ENCODE data around the gene APOM. TPM values are rescaled to one million over a fixed set of nuclear protein-coding genes. Genes with fewer than 3 reads are reported as not detected.

Gene APOM
- total and polyA plus RNA-seq, 3 experiments from 2014 or later, result 2.4 to 4.3 (median 3.3) TPM

DNA sequence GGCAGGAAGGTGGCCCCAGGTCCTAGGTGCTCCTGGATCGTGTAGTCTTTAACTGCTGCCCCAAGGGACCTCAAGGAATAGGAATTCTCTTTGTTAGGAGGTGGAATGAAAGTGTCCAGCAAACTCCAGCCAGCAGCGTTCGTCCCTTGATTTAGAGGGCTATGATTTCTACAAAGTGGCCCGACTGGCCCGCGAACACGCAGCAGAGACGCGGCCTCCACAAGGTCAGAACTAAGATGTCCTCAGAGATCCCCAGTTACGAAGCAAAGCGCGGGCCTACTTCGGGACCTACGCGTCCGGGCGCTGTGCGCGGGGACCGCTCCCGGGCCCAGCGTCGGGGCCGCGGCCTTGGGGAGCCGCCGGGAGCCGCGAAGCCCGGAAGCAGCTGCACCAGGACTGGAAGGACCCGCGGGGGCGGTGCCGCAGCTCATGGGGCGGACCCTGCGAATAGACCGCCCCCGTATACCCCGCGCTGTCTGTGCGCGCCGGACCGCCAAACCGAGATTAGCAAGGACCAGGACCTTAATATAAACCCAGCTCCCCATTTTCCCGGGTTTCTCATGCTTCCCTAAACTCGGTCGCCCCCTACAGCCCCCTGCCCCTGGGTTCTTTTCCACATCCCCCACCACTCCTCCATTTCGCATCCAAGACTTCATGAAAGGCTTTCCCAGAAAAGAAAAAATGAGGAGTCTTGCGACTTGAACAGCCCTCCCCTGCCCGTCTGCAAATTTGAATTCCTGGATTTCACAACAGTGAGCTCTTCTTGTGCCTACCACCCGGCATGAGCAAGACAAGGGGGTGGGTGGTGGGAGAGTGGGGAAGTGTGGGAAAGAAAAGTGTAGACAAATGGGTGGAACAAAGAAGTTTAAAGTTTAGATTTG, 4.9 kb downstream of the APOM start, which contains the start of gene C6orf47:
Gene C6orf47 (minus strand): TSS at position 398 of the 881 bp plus-strand sequence. CDS start 831 bp downstream, outside the sequence.
- Histone ChIP-seq H3K4me1 (ENCODE audit: insufficient read depth, low read length) (peaks cover 56% of the 10 kb centered on the region), H3K27me3 (ENCODE audit: insufficient read depth, low read length, poor library complexity, severe bottlenecking) (no peaks in the 10 kb centered on the region), H3K4me3 (ENCODE audit: low read length) (peak within 1 kb of the TSS; percentile 98), H3K9me3 (ENCODE audit: low read length) (no peaks in the 10 kb centered on the region), H3K27ac (ENCODE audit: low read depth, low read length) (peak within 1 kb of the TSS; percentile 92), H3K36me3 (ENCODE audit: insufficient read depth, low read length) (peaks cover 12% of the 10 kb centered on the region)
- ChIA-PET CTCF (interaction anchor here (0.9 to 4.5 kb wide), 6 partner anchors 8 to 202 kb away, joined by 3 to 39 read pairs (median 4); partner anchors contain the start of genes BAG6 and NEU1), POLR2A (interaction anchor here (0.5 to 6.0 kb wide), 10 partner anchors 7 to 311 kb away, joined by 3 to 112 read pairs (median 3); partner anchors contain the start of genes APOM, BAG6, DDX39B and DXO)
- peaks cover 0 to 78% (median 4%) of the 10 kb centered on the region in 3 donors for H3K36me3 Mint-ChIP-seq
- H3K4me3 Mint-ChIP-seq, result peak within 1 kb of the TSS; percentile 91 to 97 (median 92)
- H3K9me3 Mint-ChIP-seq, result no peaks in the 10 kb centered on the region
- peak; percentile 68 to 82 (median 74) for DNase-seq
- peak within 1 kb of the TSS; percentile 86 to 98 (median 90) for H3K27ac Mint-ChIP-seq
- peaks cover 76 to 88% (median 78%) of the 10 kb centered on the region in 3 donors for H3K4me1 Mint-ChIP-seq
- H3K27me3 Mint-ChIP-seq, result no peaks in the 10 kb centered on the region

DNA sequence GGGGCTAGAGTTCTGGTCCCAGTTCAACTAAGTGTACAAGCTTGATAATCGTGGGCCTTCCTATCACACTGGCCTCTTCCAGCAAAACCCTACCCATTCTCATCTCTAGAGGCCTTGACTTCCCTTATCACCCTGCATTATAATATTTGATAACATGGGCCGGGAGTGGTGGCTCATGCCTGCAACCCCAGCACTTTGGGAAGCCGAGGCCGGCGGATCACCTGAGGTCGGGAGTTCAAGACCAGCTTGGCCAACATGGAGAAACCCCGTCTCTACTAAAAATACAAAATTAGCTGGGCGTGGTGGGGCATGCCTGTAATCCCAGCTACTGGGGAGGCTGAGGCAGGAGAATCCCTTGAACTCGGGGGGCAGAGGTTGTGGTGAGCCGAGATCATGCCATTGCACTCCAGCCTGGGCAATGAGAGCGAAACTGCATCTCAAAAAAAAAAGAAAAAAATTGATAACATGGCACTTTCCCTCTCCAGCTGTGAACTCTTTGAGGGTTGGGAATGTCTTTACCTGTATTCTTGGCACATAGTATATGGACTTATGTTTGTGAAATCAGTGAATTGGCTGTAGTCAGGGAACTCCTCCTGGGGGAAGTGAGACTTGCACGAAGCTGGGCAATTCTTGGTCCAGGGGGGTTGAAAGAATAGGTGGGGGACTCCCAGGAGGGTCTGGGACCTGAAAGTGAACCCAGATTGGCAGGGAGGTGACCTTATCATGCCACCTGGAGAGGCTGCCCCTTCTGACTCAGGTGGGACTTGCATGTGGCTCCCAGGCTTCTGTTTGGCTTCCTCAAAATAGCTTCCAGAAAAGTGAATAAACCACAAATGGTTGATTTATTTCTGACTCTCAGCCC, 5.8 kb downstream of the APOM start:
- Histone ChIP-seq H3K9me3 (ENCODE audit: low read length) (no peaks in the 10 kb centered on the region), H3K36me3 (ENCODE audit: insufficient read depth, low read length) (peaks cover 12% of the 10 kb centered on the region), H3K4me1 (ENCODE audit: insufficient read depth, low read length) (peaks cover 60% of the 10 kb centered on the region), H3K27me3 (ENCODE audit: insufficient read depth, low read length, poor library complexity, severe bottlenecking) (no peaks in the 10 kb centered on the region), H3K4me3 (ENCODE audit: low read length) (no peak overlapping the region), H3K27ac (ENCODE audit: low read depth, low read length) (peak overlapping the region; percentile 92)
- Mint-ChIP-seq H3K36me3 (peaks cover 0 to 78% (median 5%) of the 10 kb centered on the region in 3 donors), H3K9me3 (no peaks in the 10 kb centered on the region), H3K4me3 (peak overlapping the region; percentile 91 to 97 (median 92)), H3K27me3 (no peaks in the 10 kb centered on the region), H3K4me1 (peaks cover 77 to 88% (median 77%) of the 10 kb centered on the region in 3 donors), H3K27ac (peak overlapping the region; percentile 86 to 95 (median 90))
- POLR2A ChIA-PET, result interaction anchor here (0.6 to 6.0 kb wide), 7 partner anchors 8 to 311 kb away, joined by 3 to 112 read pairs (median 4); partner anchors contain the start of genes APOM, BAG6, DDX39B and DXO
- no peak for DNase-seq
- CTCF ChIA-PET, result interaction anchor here (0.9 to 4.5 kb wide), 7 partner anchors 9 to 202 kb away, joined by 3 to 39 read pairs (median 4); partner anchors contain the start of genes BAG6 and NEU1

DNA sequence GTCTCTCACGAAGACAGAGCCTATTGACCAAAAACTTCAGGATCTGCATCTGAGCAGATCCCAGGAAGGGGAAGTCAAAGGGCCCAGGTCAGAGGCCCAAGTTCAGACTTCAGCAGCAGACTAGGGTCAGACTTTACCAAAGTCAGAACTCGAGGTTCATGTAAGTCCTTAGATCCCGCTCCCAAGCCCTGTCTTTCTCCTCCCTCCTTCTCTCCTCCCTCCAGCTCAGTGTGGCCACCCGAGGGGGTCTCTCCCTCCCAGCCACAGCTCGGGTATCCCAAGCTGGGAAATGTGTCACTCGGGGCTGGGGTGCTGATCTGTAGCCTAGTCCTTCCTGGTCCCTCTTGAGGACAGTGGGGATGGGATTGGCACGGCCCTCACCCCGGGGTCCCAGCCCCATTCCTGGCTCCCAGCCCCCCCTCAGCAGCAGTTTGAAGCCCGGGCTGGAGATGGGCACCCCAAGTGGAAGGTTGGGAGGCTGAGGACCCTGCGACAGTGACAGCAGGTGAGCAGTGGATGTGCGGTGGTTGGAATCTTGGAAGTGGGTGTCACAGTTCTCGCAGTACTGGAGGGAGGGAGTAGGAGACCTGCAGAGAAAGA, 6.5 kb downstream of the APOM start:
- Histone ChIP-seq H3K4me3 (ENCODE audit: low read length) (no peak overlapping the region), H3K27ac (ENCODE audit: low read depth, low read length) (no peak overlapping the region), H3K36me3 (ENCODE audit: insufficient read depth, low read length) (peaks cover 13% of the 10 kb centered on the region), H3K27me3 (ENCODE audit: insufficient read depth, low read length, poor library complexity, severe bottlenecking) (no peaks in the 10 kb centered on the region), H3K4me1 (ENCODE audit: insufficient read depth, low read length) (peaks cover 64% of the 10 kb centered on the region), H3K9me3 (ENCODE audit: low read length) (no peaks in the 10 kb centered on the region)
- Mint-ChIP-seq H3K4me1 (peaks cover 78 to 88% (median 79%) of the 10 kb centered on the region in 3 donors), H3K27ac (peak overlapping the region in 6 of 8 donors; percentile 21 to 90 (median 62)), H3K9me3 (no peaks in the 10 kb centered on the region), H3K27me3 (no peaks in the 10 kb centered on the region), H3K36me3 (peaks cover 0 to 78% (median 7%) of the 10 kb centered on the region in 3 donors), H3K4me3 (peak overlapping the region; percentile 25 to 97 (median 92))
- ChIA-PET POLR2A (interaction anchor here (0.6 to 6.0 kb wide), 5 partner anchors 9 to 1176 kb away, joined by 3 to 112 read pairs (median 3); partner anchors contain the start of genes APOM and BAG6), CTCF (interaction anchor here (1.3 to 4.5 kb wide), 2 partner anchors 10 to 65 kb away, joined by 3 to 39 read pairs; partner anchors contain the start of gene BAG6)
- DNase-seq, result no peak

DNA sequence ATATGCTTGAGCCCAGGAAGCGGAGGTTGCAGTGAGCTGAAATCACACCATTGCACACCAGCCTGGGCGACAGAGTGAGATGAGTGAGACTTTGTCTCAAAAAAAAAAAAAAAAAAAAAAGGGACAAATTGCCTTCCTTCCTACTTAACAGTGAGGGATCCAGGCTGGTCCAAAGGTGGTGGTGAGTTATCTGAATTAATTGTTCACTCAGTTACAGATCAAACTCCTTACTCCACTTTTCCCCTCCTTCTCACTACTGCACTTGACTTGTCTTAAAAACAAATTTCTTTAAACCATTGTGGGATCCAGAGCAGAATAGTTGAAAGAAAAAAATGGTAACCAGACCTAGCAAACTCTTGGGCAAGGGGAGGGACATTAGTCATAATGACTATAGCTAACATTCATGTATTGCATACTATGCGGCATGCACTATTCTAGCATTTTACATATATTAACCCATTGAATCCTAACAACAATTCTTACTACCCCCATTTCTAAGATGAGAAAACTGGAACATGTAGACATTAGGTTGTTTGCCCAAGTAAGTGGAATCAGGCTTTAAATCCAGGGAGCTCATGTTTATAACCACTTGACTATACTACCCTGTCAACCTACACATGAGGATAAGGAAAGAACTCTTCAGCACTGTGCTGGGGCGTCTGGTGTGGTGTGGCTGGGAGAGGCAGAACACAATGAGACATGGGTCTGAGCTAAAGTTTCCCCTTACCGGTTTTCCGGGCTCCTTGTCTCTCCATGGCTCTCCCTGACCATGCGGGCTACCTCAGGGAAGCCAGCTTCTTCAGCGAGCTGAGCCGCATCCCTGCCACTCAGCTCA, 7.6 kb downstream of the APOM start:
- peak overlapping the region; percentile 93 to 99 (median 94) for H3K4me3 Mint-ChIP-seq
- DNase-seq, result no peak
- H3K27ac ChIP-seq (ENCODE audit: low read depth, low read length), result peak overlapping the region; percentile 97
- H3K36me3 ChIP-seq (ENCODE audit: insufficient read depth, low read length), result peaks cover 19% of the 10 kb centered on the region
- no peaks in the 10 kb centered on the region for H3K9me3 Mint-ChIP-seq
- peaks cover 63% of the 10 kb centered on the region for H3K4me1 ChIP-seq (ENCODE audit: insufficient read depth, low read length)
- H3K9me3 ChIP-seq (ENCODE audit: low read length), result no peaks in the 10 kb centered on the region
- ChIA-PET CTCF (interaction anchor here (0.7 to 4.5 kb wide), 8 partner anchors 11 to 612 kb away, joined by 3 to 39 read pairs (median 4); partner anchors contain the start of genes BAG6 and NEU1), POLR2A (interaction anchor here (0.6 to 6.0 kb wide), 3 partner anchors 10 to 197 kb away, joined by 3 to 112 read pairs (median 7); partner anchors contain the start of genes APOM, BAG6 and HSPA1B)
- H3K27ac Mint-ChIP-seq, result peak overlapping the region; percentile 85 to 100 (median 96)
- H3K27me3 Mint-ChIP-seq, result no peaks in the 10 kb centered on the region
- peaks cover 0 to 78% (median 8%) of the 10 kb centered on the region in 3 donors for H3K36me3 Mint-ChIP-seq
- no peaks in the 10 kb centered on the region for H3K27me3 ChIP-seq (ENCODE audit: insufficient read depth, low read length, poor library complexity, severe bottlenecking)
- peaks cover 75 to 88% (median 78%) of the 10 kb centered on the region in 3 donors for H3K4me1 Mint-ChIP-seq
- peak overlapping the region; percentile 97 for H3K4me3 ChIP-seq (ENCODE audit: low read length)

DNA sequence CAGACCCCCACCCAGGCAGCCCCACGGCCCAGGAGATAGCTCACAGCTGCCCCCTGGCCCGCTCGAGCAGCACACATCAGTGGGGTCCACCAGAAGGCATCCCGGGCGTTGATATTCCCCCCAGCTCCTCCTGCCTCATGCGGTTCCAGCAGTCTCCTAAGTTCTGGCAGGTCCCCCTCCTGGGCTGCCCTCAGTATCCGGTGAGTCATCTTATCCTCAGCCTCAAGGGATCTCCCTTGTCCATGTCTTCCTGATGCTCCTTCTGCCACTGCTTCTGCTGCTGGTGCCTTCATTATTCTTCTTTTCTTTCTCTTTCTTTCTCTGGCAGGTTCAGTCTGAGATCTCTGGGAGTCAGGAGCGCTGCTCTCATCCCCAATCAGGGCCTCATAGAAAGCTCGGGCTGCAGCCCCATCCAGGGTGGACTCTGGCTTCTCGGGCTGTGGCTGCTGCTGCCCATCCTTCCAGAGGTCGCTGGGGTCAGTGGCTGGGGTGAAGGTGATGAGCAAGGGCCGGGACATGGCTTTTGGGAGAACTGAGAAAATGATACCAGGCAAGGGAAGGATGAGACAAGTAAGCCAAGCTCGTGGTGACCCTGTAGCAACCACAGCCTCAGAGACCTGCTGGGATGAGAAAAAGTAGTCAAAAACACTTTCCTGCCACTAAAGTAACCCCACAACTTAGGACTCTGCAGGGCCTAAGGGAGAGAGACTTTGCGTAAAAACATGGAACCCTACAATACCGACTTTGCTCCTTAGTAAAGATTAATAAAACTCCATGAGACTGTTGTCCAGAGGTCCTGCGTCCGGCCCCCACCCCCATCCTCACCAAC, 8.5 kb downstream of the APOM start:
- H3K9me3 ChIP-seq (ENCODE audit: low read length), result no peaks in the 10 kb centered on the region
- H3K4me1 ChIP-seq (ENCODE audit: insufficient read depth, low read length), result peaks cover 55% of the 10 kb centered on the region
- CTCF ChIA-PET, result interaction anchor here (0.8 to 4.5 kb wide), 9 partner anchors 12 to 199 kb away, joined by 3 to 39 read pairs (median 4); partner anchors contain the start of genes BAG6, DDAH2 and NEU1
- peak overlapping the region; percentile 93 to 99 (median 94) for H3K4me3 Mint-ChIP-seq
- peaks cover 67 to 87% (median 74%) of the 10 kb centered on the region in 3 donors for H3K4me1 Mint-ChIP-seq
- POLR2A ChIA-PET, result interaction anchor here (0.6 to 6.0 kb wide), 13 partner anchors 11 to 295 kb away, joined by 3 to 112 read pairs (median 5); partner anchors contain the start of genes ABHD16A, APOM, BAG6 and DDX39B
- no peaks in the 10 kb centered on the region for H3K9me3 Mint-ChIP-seq
- H3K36me3 Mint-ChIP-seq, result peaks cover 0 to 82% (median 8%) of the 10 kb centered on the region in 3 donors
- peak in 1 of 5 donors; percentile 18 for DNase-seq
- H3K4me3 ChIP-seq (ENCODE audit: low read length), result peak overlapping the region; percentile 97
- H3K27me3 ChIP-seq (ENCODE audit: insufficient read depth, low read length, poor library complexity, severe bottlenecking), result no peaks in the 10 kb centered on the region
- H3K27ac Mint-ChIP-seq, result peak overlapping the region; percentile 91 to 100 (median 98)
- H3K36me3 ChIP-seq (ENCODE audit: insufficient read depth, low read length), result peaks cover 28% of the 10 kb centered on the region
- H3K27ac ChIP-seq (ENCODE audit: low read depth, low read length), result peak overlapping the region; percentile 97
- no peaks in the 10 kb centered on the region for H3K27me3 Mint-ChIP-seq

Data from CD8-positive, alpha-beta memory T cell (primary cell).